Endometrium (tissue), 2 donors: ENCODE results near the gene HM13.
"Not testable (repeated sequence)": the region's sequence is repeated elsewhere in the genome, so short reads cannot be mapped to it uniquely, and the experiment has no call there.

ENCODE experiments used
- FAIRE-seq: peaks from 2 replicates; lab custom pipeline; 2012; peaks lifted over from hg19 to GRCh38; lab: Jason Lieb, UNC
- donor health status: control.
- donor health status: control.

HM13 gene

DNA sequence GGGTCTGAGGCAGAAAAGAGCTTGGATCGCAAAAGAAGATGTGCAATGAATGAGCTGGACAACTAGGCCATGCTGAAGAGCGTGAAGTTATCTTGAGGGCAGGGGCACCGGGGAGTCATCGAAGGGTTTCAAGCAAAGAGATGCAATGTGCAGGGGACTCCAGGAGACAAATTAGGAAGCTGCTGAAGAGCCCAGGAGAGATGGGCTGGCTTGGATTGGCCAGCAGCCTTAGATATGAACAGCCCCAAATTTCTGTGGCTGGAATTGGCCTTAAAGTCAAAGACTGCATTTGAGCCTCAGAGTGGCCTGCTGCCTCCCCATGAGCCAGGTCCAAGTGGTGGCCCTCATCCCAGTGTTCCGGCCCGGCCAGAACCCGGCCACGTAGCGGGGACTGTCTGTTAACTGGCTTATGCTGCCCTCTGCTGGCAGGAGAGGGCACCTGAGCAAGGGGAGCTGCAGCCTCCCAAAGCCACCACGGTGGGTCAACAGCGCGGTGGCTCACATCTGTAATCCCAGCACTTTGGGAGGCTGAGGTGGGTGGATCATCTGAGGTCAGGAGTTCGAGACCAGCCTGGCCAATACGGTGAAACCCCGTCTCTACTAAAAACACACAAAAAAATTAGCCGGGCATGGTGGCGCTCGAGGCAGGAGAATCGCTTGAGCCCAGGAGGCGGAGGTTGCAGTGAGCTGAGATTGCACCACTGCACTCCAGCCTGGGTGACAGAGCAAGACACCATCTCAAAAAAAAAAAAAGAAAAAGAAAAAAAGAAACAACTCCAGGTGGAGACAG, 11.2 kb upstream of the HM13 start:
- not testable (repeated sequence) for FAIRE-seq

DNA sequence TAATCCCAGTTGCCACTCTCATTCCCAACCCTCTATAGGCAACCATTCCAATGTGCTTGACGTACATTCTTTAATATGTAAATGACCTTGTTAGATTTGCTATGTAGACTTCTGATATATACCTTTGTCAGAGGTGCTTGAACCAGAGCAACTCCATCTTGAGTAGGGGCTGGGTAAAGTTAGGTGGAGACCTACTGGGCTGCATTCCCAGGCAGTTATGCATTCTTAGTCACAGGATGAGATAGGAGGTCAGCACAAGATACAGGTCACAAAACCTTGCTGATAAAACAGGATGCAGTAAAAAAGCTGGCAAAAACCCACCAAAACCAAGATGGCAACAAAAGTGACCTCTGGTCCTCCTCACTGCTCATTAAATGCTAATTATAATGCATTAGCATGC, 8.3 kb upstream of the HM13 start:
- FAIRE-seq = no peak

DNA sequence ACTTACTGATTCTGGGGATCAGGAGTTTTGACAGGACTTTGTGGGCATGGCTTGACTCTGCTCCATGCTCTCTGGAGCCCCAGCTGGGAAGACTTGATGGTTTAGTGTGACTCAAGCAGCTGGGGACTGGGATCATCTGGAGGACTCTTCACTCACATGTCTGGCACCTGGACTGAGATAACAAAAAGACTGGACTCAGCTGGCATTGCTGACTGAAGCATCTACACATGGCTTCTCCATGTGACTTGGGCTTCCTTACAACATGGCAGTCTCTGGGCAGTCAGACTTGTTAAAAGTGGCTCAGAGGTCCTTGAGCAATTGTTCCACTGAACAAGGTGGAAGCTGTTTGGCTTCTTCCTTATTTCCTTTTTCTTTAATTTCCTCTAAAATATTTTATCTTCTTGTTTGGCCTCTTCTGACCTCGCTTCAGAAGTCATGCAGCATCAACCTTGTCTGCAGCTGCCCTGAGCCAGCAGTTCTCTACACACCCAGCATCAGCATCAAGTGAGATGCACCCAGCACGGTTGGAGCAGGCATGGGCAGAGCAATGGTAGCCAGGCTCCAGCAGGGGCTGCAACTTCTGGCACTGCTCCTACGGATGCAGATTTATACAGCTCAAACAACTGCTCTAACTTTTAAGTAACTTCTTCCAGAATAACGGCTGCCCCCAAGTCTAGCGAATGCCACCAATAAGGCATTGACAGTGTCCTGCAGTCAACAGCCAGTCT, 5.6 kb upstream of the HM13 start:
- no peak for FAIRE-seq

DNA sequence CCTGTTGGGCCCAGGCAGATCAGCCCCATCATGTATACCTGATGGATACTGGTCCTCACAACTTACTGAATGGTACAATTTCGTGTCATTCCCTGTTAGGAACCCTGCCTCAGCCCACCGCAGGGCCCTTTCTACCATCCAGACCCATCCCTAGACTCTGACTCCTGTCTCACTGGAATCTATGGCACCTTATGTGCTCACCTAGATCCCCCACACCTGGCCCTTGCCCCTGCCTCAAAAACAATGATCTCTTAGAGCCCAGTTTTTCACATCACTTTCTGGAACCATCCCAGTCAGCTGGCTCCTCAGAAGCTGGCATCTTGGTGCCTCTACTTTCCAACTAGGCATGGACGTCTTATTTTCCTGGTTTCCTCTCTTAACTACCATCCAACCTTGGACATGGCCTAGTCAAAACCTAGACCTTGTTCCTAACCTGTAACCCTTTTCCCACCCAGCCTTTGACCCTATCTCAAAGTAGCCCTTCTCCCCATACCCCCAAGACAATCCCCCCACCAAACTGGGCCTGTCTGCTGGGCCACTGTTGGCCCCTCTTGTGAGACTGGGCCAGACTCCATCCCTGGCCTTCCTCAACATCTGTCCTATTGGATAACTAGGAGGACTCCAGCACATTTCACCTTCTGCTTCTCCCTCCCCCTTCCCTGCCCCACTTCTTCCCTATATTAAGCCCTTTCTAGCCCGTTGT, 981 bp downstream of the HM13 start:
- no peak for FAIRE-seq

DNA sequence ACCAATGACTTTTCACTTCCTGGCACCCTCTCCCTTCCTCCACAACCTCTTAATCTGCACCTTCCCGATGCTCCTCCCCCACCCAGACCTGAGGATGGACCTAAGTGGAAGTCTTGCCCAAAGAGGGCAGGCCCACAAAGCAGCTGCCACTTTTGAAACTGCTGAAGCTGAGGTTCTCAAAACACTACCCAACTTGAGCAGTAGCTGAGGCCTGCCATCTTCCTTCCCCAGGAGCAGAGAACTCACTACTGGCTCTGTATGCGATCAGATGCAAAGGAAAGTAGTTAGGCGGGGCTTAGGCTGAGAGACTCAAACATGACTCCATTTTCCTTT, 1.5 kb downstream of the HM13 start:
- no peak for FAIRE-seq

DNA sequence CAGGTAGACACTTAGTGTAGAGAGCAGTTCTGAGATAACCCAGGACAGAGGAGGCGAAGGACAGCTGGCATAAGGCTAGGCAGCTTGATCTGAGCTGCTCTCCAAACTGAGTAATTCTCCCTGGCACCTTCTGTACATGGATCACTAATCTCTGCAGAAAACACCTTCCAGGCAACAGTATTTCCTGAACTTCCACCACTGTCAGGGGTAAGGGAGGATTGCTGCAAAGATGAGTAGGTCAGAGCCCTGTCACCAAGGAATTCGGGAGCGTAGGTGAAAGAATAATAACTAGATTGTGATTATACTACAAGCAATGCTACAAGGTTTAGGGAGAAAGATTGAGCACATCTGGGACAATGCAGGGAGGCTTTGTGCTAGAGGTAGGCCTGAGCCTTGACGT, 1.9 kb downstream of the HM13 start:
- no peak for FAIRE-seq

DNA sequence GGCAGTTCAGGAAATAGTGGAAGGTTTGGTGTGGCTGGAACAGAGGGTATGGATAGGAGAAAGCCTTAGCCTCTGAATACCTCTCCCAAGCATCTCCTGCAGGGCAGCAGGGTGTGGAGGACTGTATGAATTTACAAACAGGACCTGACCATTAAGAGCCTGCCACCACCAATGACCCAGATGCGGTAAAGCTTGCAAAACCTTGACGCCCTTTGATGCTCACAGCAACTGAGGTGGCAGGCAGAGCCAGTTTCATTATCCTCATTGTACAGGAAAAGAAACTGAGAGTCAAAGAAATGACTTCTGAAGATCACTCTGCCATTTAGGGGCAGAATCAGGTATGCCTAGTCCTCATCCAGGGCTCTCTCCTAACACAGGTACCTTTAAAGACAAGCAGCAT, 2.4 kb downstream of the HM13 start:
- FAIRE-seq = no peak

DNA sequence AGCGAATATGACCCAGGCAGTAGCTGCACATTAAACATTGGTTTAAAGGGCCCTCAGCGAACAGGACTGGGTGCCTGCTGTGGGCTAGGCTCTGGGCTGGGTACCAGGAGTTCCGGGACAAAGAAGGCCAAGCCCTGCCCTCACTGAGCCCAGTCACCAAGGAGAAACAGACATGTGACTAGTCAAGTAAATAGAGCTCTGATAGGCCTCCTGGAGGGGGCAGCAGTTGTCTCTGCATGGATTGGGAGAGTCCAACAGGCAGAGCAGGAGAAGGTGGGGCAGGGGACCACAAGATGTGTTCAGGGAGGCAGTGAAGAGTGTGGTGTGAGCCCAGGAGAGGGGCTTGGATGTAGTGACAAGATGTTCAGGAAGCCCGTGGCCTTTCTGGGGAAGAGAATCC, 3.1 kb downstream of the HM13 start:
- no peak for FAIRE-seq

DNA sequence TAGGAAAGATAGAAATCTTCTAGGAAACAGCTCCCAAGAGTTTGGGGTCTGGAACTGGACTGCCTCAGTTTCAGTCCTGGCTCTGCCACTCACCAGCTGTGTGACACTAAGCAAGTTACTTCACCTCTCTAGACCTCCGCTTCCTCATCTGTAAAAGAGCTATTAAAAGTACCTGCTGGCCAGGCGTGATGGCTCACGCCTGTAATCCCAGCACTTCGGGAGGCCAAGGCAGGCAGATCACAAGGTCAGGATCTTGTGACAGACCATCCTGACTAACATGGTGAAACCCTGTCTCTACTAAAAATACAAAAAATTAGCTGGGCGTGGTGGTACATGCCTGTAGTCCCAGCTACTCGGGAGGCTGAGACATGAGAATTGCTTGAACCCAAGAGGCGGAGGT, 7.0 kb downstream of the HM13 start:
- FAIRE-seq = not testable (repeated sequence)

DNA sequence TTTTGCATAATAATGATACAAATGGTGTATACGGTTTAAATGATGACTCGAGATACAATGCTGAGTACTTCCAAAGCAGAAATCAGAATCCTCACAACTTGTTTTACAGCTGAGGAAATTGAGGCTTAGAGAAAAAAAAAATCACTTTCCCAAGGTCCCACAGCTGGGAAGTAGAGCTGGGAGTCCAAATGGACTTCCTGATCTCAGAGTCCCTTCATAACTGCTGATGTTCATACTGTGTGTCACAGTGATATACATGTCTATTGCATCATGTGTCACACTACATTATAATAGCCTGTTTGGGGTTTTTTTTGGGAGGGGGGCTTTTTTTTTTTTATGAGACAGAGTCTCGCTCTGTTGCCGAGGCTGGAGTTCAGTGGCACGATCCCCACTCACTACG, 8.5 kb downstream of the HM13 start:
- no peak for FAIRE-seq

DNA sequence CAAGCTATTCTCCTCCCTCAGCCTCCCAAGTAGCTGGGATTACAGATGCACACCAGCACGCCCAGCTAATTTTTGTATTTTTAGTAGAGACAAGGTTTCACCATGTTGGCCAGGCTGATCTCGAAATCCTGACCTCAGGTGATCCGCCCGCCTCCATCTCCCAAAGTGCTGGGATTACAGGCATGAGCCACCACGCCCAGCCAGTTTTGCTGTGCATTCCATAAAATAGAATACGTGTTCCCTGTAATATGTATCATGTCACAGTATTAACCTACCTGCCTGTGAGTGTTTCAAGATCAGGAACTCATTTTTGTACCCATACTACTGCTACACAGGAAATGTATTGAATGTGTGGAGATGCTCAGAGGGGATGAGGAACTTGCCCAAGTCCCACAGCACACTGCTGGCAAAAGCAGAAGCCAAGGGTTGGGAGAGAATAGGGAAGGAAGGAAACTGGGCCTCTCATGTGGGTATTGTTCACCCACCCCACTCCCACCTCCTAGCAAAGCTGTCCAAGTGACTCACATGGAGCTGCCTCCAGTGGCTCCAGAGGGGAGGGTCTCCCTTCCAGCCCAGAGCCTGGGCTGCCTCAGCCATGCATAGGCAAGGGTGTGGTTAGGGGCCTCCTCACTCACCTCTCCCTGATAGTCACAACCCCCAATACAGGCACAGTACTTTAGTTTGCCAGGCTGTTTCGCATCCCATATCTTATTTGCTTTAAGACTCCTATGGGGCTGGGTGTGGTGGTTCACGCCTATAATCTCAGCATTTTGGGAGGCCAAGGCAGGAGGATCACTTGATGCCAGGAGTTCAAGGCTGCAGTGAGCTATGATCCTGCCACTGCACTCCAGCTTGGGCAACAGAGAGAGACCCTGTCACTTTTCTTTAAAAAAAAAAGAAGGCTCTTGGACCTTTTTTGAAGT, 9.4 kb downstream of the HM13 start:
- no peak for FAIRE-seq

DNA sequence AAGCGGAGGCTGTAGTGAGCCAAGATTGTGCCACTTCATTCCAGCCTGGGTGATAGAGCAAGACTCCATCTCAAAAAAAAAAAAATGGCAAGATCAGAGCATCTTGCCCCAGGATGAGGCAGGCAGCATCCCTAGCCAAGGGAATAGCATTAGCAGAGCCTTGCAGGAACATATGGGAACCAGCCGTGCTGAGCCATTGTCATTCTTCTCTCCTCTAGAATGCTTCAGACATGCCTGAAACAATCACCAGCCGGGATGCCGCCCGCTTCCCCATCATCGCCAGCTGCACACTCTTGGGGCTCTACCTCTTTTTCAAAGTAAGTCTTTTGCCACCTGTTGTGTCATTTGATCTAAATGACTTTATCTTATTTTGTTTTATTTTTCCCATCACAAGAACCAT, 13.0 kb downstream of the HM13 start:
- no peak for FAIRE-seq

DNA sequence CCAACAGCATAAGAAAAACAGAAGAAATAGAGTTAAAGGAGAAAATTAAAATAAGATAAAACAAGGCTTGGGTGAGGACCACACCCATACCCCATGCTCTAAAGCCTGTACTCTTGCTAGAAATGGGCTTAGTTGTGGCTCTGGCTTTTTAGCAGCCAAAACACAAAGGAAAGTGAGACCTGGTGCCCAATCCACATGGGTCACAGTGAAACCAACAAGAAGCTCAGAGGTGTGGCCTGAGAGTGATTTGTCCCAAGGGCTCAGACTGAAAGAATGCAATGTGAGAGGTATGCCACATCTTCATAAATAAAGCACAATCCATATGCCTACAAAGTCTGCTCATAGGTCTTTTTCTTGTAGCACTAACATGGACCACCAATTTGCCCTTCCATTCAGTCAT, 21.1 kb downstream of the HM13 start:
- FAIRE-seq = no peak

DNA sequence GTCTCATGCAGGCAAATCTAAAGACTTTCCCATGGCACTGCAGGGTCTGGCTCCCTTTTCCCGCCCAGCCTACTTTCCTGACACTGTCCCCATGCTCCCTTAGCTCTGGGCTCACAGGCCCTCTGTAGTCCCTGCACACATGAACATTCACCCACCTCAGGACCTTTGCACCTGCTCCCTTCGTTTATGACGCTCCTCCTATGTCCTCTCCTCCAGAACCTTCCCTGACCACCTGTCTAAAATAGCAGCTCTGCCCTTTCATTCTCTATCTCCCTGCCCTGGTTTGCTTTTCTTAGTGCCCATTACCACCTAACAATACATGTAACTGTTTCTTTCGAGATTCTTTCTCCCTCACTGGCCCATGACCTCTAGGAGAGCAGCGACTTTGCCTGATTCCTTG, 22.3 kb downstream of the HM13 start:
- FAIRE-seq = no peak

DNA sequence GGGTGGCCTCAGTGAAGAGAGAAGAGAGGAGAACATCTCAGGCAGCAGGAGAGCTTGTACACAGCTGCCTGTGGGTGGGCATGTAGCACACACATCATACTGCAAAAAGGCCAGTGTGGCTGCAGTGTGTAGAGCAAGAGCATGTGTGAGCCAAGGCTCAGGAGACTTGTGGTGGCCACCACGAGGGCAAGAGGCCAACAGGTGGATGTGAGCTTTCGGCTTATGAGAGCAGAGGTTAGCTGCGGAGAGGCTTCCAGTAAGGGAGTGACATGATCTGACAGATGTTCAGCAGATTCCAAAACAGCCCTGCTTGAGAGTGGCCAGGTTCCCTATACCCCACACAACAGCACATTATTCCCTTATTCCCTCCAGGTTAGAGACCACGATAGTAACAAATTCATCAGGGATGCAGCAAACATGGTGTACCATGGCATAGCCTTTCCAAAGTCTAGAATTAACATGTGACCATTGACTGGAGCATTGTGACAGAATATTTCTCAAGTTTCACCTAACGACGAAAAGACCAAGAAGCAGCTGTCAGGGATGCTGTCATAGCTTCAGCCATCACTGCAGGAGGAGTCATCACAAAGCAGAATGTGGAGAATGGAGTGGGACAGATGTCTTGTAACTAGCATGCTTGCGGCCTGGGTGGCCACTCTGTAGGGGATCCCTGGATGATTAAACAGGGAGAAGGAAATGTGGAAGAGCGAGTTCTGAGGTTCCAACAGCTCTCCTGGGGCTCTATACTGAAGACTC, 23.1 kb downstream of the HM13 start:
- no peak for FAIRE-seq

DNA sequence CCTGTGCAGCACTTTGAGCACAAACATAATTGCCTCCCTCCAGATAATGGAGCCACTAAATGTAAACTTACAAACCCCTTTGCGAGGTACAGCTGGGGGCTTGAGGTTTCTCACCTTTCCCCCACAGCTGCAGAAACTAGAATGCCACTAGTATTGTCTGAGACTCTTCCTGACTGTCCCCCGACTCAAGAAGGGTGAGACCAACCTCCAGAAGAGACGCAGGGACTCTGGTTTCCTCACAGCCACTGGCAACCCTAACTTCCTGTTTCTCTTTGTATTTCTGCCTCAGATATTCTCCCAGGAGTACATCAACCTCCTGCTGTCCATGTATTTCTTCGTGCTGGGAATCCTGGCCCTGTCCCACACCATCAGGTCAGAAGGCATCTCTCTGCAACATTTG, 23.6 kb downstream of the HM13 start:
- FAIRE-seq = no peak

DNA sequence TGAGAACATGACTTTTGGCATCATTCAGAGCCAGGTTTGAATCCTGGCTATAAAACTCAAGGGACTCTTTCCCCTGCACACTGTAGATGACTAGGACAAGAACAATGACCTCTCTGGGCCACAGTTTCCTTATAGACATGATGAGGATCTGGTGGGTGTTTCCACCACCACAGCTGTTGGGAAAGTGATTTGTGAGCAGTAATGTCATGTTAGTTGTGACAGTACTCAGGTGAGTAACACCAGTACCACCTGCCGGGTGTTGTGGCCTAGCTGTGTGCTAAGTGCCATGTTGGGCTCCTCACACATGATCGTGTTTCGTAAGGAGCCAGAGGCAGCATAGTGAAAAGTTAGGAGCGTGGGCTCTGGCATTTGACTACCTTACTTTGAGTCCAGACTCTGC, 24.1 kb downstream of the HM13 start:
- no peak for FAIRE-seq

DNA sequence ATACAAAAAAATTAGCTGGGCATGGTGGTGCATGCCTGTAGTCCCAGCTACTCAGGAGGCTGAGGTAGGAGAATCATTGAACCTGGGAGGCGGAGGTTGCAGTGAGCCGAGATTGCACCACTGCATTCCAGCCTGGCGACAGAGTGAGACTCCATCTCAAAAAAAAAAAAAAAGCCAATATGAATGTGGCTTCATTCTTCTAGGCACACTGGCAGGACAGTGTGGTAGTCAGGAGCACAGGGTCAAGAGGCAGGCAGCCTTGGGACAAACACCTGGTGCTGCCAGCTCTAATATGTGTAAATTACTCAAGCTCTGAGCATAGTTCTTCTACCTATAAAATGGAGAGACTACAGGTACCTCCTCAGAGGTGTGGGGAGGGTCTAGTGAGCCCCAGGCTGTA, 25.4 kb downstream of the HM13 start:
- FAIRE-seq = not testable (repeated sequence)

DNA sequence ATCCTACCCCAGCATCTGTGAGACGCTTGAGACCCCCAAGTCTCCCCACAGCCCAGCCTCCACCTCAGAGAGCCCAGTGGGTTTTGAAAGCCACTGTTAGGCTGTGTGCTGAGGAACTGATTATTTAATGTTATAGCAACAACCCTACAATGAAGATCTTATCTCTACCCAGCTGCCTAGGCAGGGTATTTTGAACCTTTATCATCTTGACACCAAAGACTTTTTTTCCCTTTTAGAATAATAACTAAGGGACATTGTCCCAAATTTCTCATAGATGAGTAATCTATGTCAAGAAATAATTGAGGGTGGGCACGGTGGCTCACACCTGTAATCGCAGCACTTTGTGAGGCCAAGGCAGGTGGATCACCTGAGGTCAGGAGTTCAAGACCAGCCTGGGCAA, 26.2 kb downstream of the HM13 start:
- no peak for FAIRE-seq

DNA sequence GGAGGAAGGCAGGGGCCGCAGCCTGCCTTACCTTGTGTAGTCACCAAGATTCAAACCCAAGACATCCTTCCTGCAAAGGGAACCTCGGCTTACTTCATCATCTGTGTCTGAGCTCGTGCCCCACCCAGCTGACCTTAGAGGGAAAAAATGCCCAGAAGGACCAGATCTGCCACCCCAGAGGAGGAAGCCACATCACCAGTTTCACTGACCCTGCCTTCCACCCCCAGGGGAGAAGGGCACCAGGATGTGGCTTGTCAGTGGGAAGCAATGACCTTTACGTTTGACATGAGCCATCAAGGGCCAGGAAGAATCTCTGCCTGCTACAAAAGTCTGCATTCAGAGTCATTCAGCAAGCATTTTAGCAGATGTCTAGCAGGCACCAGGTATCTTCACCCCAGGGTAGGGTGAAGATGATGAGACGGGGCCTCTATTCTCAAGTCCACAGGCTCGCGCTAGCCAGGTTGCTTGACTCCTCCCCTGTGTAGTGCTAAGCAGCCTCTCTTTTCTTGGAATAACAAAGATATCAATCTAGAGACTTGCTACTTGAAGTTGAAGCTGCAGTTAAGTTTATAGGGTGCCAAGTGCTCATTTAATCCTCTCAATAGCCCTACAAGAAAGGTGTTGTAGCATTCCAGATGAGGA, 28.1 kb downstream of the HM13 start:
- no peak for FAIRE-seq

DNA sequence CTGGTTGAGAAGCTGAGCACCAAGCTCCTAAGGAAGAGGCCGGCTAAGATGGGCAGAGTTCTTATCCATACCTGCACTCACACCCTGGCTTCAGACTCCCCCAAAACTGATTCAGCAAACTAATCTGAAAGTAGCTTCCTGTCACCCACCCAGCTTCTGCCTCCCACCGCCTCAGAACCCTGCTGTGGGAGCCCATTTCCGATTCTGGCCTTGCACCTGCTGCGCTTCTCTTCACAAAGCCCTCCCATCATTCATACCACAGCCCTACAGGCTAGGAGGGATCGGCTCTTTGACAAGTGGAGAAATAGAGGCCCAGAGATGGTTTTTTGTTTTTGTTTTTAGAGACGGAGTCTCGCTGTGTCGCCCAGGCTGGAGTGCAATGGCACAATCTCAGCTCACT, 28.7 kb downstream of the HM13 start:
- no peak for FAIRE-seq
